Medulla oblongata (tissue), 1 donor: Measurements from ENCODE around the gene NKX6-2.
A peak's percentile ranks its signal among the peaks of the same experiment; 100 is the strongest.
"Not testable (repeated sequence)": the region's sequence is repeated elsewhere in the genome, so short reads cannot be mapped to it uniquely, and the experiment has no call there.

Experiments
- DNase-seq: peaks from one replicate; pipeline ENCODE4 v3.0.0-alpha.2; 2015; ENCODE audit errors: extremely low spot score

NKX6-2 gene

GRCh38 chr10:132785723-132786475, at the start of gene NKX6-2:
TSS of gene NKX6-2 (minus strand) at chr10:132786147. CDS start at chr10:132785948, 199 bp downstream.
- DNase-seq: peak; percentile 43

GRCh38 chr10:132834891-132835847, 49.2 kb upstream of the NKX6-2 start:
- no peak for DNase-seq

- no peak for DNase-seq
Observed at GRCh38 chr10:132834311-132834761, 48.4 kb upstream of the NKX6-2 start.

- DNase-seq: no peak
Observed at GRCh38 chr10:132833421-132834111, 47.6 kb upstream of the NKX6-2 start.

GRCh38 chr10:132832186-132832969, 46.4 kb upstream of the NKX6-2 start:
- DNase-seq: no peak

- no peak for DNase-seq
Observed at GRCh38 chr10:132829403-132829802, 43.5 kb upstream of the NKX6-2 start.

GRCh38 chr10:132828681-132829080, 42.7 kb upstream of the NKX6-2 start:
- DNase-seq: no peak

GRCh38 chr10:132827861-132828539, 42.1 kb upstream of the NKX6-2 start:
- DNase-seq: no peak

- DNase-seq: no peak
Observed at GRCh38 chr10:132827423-132827789, 41.5 kb upstream of the NKX6-2 start.

GRCh38 chr10:132826524-132827422, 40.8 kb upstream of the NKX6-2 start:
- no peak for DNase-seq

GRCh38 chr10:132825783-132826523, 40.0 kb upstream of the NKX6-2 start:
- not testable (repeated sequence) for DNase-seq

GRCh38 chr10:132820056-132820455, 34.1 kb upstream of the NKX6-2 start:
- DNase-seq: no peak

GRCh38 chr10:132817701-132818211, 31.8 kb upstream of the NKX6-2 start:
- DNase-seq: no peak

GRCh38 chr10:132816718-132817117, 30.8 kb upstream of the NKX6-2 start:
- DNase-seq: no peak

- no peak for DNase-seq
Observed at GRCh38 chr10:132815168-132815857, 29.4 kb upstream of the NKX6-2 start.

- DNase-seq: no peak
Observed at GRCh38 chr10:132814469-132814856, 28.5 kb upstream of the NKX6-2 start.

GRCh38 chr10:132813560-132814468, 27.9 kb upstream of the NKX6-2 start:
- no peak for DNase-seq
